Measurements from ENCODE around the gene UBASH3A. TPM values are rescaled to one million over a fixed set of nuclear protein-coding genes. Genes with fewer than 3 reads are reported as not detected.
A peak's percentile ranks its signal among the peaks of the same experiment; 100 is the strongest.

UBASH3A gene
- total RNA-seq, 2 experiments from 2014 or later, result 59.7 to 60.8 TPM

DNA sequence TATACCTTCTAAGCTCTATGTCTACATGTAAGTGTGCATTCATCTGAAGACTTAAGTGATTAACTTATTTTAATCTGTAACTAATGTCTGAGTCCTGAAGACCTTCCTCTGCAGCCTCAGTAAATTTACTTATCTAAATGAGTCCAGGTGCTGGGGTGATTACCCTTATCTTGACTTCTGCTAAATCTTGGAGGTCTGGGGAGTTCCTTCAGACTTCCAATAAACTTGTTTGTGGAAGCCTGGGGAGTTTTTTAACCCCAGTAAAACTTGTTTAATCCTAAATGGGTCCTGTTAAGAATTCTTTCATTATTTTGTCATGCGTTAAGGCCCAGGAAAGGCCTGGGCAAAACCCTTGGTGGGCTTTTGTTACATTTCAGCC lies 55.4 kb downstream of the UBASH3A start:
- Mint-ChIP-seq H3K4me3 (no peak overlapping the region), H3K27ac (peak overlapping the region; percentile 94), H3K27me3 (no peaks in the 10 kb centered on the region), H3K9me3 (no peaks in the 10 kb centered on the region), H3K4me1 (ENCODE audit: low read depth) (peaks cover 60% of the 10 kb centered on the region), H3K36me3 (ENCODE audit: low read depth) (no peaks in the 10 kb centered on the region)
- no peaks in the 10 kb centered on the region for H3K36me3 ChIP-seq (ENCODE audit: insufficient read depth, low read length)
- H3K4me1 ChIP-seq (ENCODE audit: insufficient read depth, low read length), result peaks cover 42% of the 10 kb centered on the region
- no peak overlapping the region for H3K27ac ChIP-seq (ENCODE audit: low read depth in 1 of 2, low read length in 2 of 2)
- H3K9me3 ChIP-seq (ENCODE audit: control insufficient read depth in 1 of 2, insufficient read depth in 1 of 2, low read length in 2 of 2), result no peaks in the 10 kb centered on the region
- intact Hi-C loops (cut with DNase I, micrococcal nuclease), result no loop called here
- CTCF ChIA-PET, result no interaction called here
- TF ChIP-seq, protein P1, sequence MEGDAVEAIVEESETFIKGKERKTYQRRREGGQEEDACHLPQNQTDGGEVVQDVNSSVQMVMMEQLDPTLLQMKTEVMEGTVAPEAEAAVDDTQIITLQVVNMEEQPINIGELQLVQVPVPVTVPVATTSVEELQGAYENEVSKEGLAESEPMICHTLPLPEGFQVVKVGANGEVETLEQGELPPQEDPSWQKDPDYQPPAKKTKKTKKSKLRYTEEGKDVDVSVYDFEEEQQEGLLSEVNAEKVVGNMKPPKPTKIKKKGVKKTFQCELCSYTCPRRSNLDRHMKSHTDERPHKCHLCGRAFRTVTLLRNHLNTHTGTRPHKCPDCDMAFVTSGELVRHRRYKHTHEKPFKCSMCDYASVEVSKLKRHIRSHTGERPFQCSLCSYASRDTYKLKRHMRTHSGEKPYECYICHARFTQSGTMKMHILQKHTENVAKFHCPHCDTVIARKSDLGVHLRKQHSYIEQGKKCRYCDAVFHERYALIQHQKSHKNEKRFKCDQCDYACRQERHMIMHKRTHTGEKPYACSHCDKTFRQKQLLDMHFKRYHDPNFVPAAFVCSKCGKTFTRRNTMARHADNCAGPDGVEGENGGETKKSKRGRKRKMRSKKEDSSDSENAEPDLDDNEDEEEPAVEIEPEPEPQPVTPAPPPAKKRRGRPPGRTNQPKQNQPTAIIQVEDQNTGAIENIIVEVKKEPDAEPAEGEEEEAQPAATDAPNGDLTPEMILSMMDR (IDR thresholded peaks at IDR 0.05), result no peak
- DNase-seq, result no peak
- H3K4me3 ChIP-seq (ENCODE audit: low read length), result no peak overlapping the region
- no peak for ATAC-seq (ENCODE audit: poor library complexity)
- no peaks in the 10 kb centered on the region for H3K27me3 ChIP-seq (ENCODE audit: control insufficient read depth in 1 of 2, insufficient read depth in 2 of 2, low read length in 2 of 2)
- POLR2A ChIA-PET, result no interaction called here

DNA sequence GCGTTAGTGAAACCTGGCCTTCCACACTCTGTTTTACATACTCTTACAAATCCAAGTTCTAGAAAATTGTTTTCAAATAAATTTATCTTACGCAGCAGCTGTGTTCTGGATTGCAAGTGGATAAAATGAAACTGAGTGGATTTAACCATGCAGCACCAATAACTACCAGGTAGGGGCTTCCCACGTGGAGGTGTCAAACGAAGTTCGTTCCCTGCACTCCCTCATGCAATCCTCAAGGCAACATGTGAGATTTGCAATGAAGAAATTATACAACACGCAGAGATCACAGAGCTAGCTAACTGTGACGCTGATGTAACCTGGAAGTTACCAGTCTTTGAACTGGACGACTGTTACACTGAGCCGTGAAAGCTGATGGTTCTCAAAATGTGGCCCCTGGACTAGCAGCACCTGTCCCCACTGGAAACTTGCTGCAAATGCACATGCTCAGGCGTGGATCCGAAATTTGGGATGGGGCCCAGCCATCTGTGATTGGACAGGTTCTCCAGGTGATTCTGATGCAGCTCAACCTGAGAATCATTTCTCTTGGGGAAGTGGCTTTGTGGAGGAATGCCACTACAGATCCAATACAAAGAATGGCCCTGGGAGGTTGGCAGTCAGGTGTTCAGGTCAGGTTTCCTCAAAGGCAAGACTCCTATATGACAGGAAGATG lies 56.0 kb downstream of the UBASH3A start:
- TF ChIP-seq, protein P1 (IDR thresholded peaks at IDR 0.05), result no peak
- H3K36me3 ChIP-seq (ENCODE audit: insufficient read depth, low read length), result no peaks in the 10 kb centered on the region
- H3K27ac ChIP-seq (ENCODE audit: low read depth in 1 of 2, low read length in 2 of 2), result no peak overlapping the region
- no peak overlapping the region for H3K4me3 ChIP-seq (ENCODE audit: low read length)
- CTCF ChIA-PET, result no interaction called here
- H3K27ac Mint-ChIP-seq, result peak overlapping the region; percentile 94
- no peaks in the 10 kb centered on the region for H3K27me3 ChIP-seq (ENCODE audit: control insufficient read depth in 1 of 2, insufficient read depth in 2 of 2, low read length in 2 of 2)
- no peaks in the 10 kb centered on the region for H3K9me3 ChIP-seq (ENCODE audit: control insufficient read depth in 1 of 2, insufficient read depth in 1 of 2, low read length in 2 of 2)
- no peaks in the 10 kb centered on the region for H3K36me3 Mint-ChIP-seq (ENCODE audit: low read depth)
- no peaks in the 10 kb centered on the region for H3K27me3 Mint-ChIP-seq
- DNase-seq (no peak), ATAC-seq (ENCODE audit: poor library complexity) (no peak)
- H3K9me3 Mint-ChIP-seq, result no peaks in the 10 kb centered on the region
- H3K4me1 ChIP-seq (ENCODE audit: insufficient read depth, low read length), result peaks cover 48% of the 10 kb centered on the region
- intact Hi-C loops (cut with DNase I, micrococcal nuclease), result loop anchor here (5.0 kb wide), 2 partner anchors 42 to 68 kb away; no protein-coding TSS in a partner anchor
- POLR2A ChIA-PET, result interaction anchor here (0.6 kb wide), 1 partner anchor 1238 kb away, joined by 6 read pairs; no protein-coding TSS in a partner anchor
- H3K4me1 Mint-ChIP-seq (ENCODE audit: low read depth), result peaks cover 66% of the 10 kb centered on the region
- no peak overlapping the region for H3K4me3 Mint-ChIP-seq

DNA sequence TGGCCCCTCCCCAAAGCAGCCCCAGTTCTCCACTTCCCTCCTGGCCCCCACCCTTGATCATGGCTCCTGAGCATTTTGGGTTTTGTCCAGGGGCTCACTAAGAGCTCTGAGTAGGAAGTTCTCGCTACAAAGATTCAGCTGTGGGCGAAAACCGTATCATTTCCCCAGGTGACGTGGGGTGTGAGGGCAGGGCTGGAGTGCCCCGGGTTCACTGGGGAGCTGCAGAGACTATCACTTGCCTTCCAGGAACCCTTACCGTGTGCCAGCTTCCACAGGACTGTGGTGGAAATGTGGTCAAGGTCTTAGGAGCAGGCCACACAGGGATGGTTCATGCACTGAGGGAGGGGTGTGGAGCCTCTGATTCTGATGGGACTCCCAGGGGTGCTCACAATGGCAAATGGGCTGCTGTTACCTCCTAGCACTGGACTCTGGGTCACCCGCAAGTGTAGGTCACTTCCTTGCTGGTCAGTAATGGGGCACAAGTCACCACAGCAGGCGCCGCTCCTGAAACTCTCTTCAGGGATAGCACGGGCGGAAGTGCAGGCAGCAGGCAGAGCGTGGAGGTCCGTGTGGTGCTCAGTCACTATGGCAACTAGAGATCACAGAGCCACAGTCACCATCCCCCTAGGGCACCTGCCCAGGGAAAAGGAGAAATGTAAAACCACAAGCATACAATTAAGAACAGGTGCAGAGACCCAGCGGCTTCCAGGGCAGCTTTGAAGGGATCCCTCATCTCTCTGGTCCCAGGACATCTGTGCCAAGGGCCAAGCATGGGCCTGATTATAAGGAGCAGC lies 56.9 kb downstream of the UBASH3A start:
- H3K27me3 Mint-ChIP-seq, result no peaks in the 10 kb centered on the region
- Histone ChIP-seq H3K4me3 (ENCODE audit: low read length) (no peak overlapping the region), H3K27me3 (ENCODE audit: control insufficient read depth in 1 of 2, insufficient read depth in 2 of 2, low read length in 2 of 2) (no peaks in the 10 kb centered on the region), H3K9me3 (ENCODE audit: control insufficient read depth in 1 of 2, insufficient read depth in 1 of 2, low read length in 2 of 2) (no peaks in the 10 kb centered on the region), H3K4me1 (ENCODE audit: insufficient read depth, low read length) (peaks cover 57% of the 10 kb centered on the region), H3K36me3 (ENCODE audit: insufficient read depth, low read length) (no peaks in the 10 kb centered on the region), H3K27ac (ENCODE audit: low read depth in 1 of 2, low read length in 2 of 2) (peak overlapping the region in 1 of 2 donors; percentile 41)
- TF ChIP-seq, protein P1 (IDR thresholded peaks at IDR 0.05), result no peak
- H3K27ac Mint-ChIP-seq, result peak overlapping the region; percentile 94
- H3K4me3 Mint-ChIP-seq, result peak overlapping the region; percentile 25
- POLR2A ChIA-PET, result interaction anchor here (1.2 to 1.3 kb wide), 2 partner anchors 38 to 57 kb away, joined by 3 read pairs; partner anchors contain the start of gene UBASH3A
- ATAC-seq (ENCODE audit: poor library complexity) (peak; percentile 63), DNase-seq (peak in 13 of 14 experiments; percentile 23 to 81 (median 50))
- CTCF ChIA-PET, result no interaction called here
- intact Hi-C loops (cut with DNase I, micrococcal nuclease), result loop anchor here (5.0 kb wide), 2 partner anchors 43 to 67 kb away; no protein-coding TSS in a partner anchor
- no peaks in the 10 kb centered on the region for H3K9me3 Mint-ChIP-seq
- H3K4me1 Mint-ChIP-seq (ENCODE audit: low read depth), result peaks cover 75% of the 10 kb centered on the region
- no peaks in the 10 kb centered on the region for H3K36me3 Mint-ChIP-seq (ENCODE audit: low read depth)

Data from CD4-positive, alpha-beta T cell (primary cell).